WTC11 (cell line): ENCODE results near the gene ATP1B3. TPM values are rescaled to one million over a fixed set of nuclear protein-coding genes. Genes with fewer than 3 reads are reported as not detected.

Experiments
- ATAC-seq: fragments of 200-7000 bp; cut with Tn5 transposase; 2 replicates; pipeline ENCODE4 v1.10.0; 2021; ENCODE audit warnings: mild to moderate bottlenecking, moderate library complexity
- CTCF ChIA-PET: fragments of 300-600 bp; sonication (Branson Sonifier 250); formaldehyde crosslinking; loops from one replicate; lab custom pipeline; 2021; ENCODE audit warnings: antibody characterized with exemption; lab: Charles Lee
- POLR2A ChIA-PET: fragments of 350-600 bp; sonication (Branson Sonifier 250); formaldehyde crosslinking; loops from one replicate; lab custom pipeline; 2021; ENCODE audit warnings: antibody characterized with exemption; lab: Charles Lee
- DNase-seq: peaks from one replicate; pipeline ENCODE4 v3.0.0; 2021; ENCODE audit warnings: low spot score
- H3K27ac Mint-ChIP-seq: 2 replicates; pipeline ENCODE4 v1.8.0; 2021; ENCODE audit warnings: mixed read lengths
- H3K27me3 Mint-ChIP-seq: 2 replicates; pipeline ENCODE4 v1.8.0; 2021; ENCODE audit warnings: low read depth, mild to moderate bottlenecking, moderate library complexity, mixed read lengths
- H3K36me3 Mint-ChIP-seq: 2 replicates; pipeline ENCODE4 v1.8.0; 2021; ENCODE audit warnings: mixed read lengths
- H3K4me1 Mint-ChIP-seq: 2 replicates; pipeline ENCODE4 v1.8.0; 2022; ENCODE audit warnings: mixed read lengths
- H3K4me3 Mint-ChIP-seq: 2 replicates; pipeline ENCODE4 v1.8.0; 2021; ENCODE audit warnings: mild to moderate bottlenecking, moderate library complexity, mixed read lengths
- H3K9me3 Mint-ChIP-seq: 2 replicates; pipeline ENCODE4 v1.8.0; 2021; ENCODE audit warnings: mixed read lengths
- EMX1 ChIP-seq: fragments of 250-450 bp; sonication (Bioruptor Pico); IDR thresholded peaks from 2 replicates; pipeline ENCODE4 v1.8.0; 2021; ENCODE audit warnings: mild to moderate bottlenecking
- IRF2 ChIP-seq: sonication (generic); formaldehyde crosslinking; IDR thresholded peaks from 2 replicates; pipeline ENCODE4 v1.8.0; 2022; ENCODE audit warnings: low read depth, missing genetic modification reagents, borderline replicate concordance
- MYBL2 ChIP-seq: sonication (generic); formaldehyde crosslinking; IDR thresholded peaks from 2 replicates; pipeline ENCODE4 v1.8.1; 2023; ENCODE audit warnings: mild to moderate bottlenecking, moderate library complexity, missing genetic modification reagents
- SOX15 ChIP-seq: fragments of 250-450 bp; sonication (Bioruptor Pico); IDR thresholded peaks from 2 replicates; pipeline ENCODE4 v1.9.0; 2021; ENCODE audit warnings: mild to moderate bottlenecking
- ZBTB21 ChIP-seq: sonication (generic); formaldehyde crosslinking; IDR thresholded peaks from 2 replicates; pipeline ENCODE4 v1.8.1; 2023; ENCODE audit warnings: mild to moderate bottlenecking, missing genetic modification reagents, borderline replicate concordance
- ZNF121 ChIP-seq: sonication (generic); formaldehyde crosslinking; IDR thresholded peaks from 2 replicates; pipeline ENCODE4 v1.8.0; 2023; ENCODE audit warnings: missing genetic modification reagents
- ZNF263 ChIP-seq: sonication (generic); formaldehyde crosslinking; IDR thresholded peaks from 2 replicates; pipeline ENCODE4 v1.8.1; 2022; ENCODE audit warnings: low read depth, mild to moderate bottlenecking, moderate library complexity, missing genetic modification reagents
- ZNF396 ChIP-seq: fragments of 250-450 bp; sonication (Bioruptor Pico); IDR thresholded peaks from 2 replicates; pipeline ENCODE4 v1.8.0; 2021; ENCODE audit warnings: mild to moderate bottlenecking, moderate library complexity, borderline replicate concordance
- total RNA-seq: library from RNA; stranded (reverse); gene quantifications from 3 replicates; pipeline ENCODE4 v1.2.3, GENCODE V29; 2021
- TF ChIP-seq, protein P1 (sequence below): sonication (generic); formaldehyde crosslinking; IDR thresholded peaks from 2 replicates; pipeline ENCODE4 v1.8.0; 2022; ENCODE audit warnings: mild to moderate bottlenecking, missing genetic modification reagents
- TF ChIP-seq, protein P2 (sequence below): fragments of 250-450 bp; sonication (Bioruptor Pico); IDR thresholded peaks from 2 replicates; pipeline ENCODE4 v1.9.0; 2021; ENCODE audit warnings: mild to moderate bottlenecking
- TF ChIP-seq, protein P3 (sequence below): sonication (generic); formaldehyde crosslinking; IDR thresholded peaks from 2 replicates; pipeline ENCODE4 v1.8.0; 2023; ENCODE audit warnings: mild to moderate bottlenecking, missing genetic modification reagents
- TF ChIP-seq, protein P4 (sequence below): sonication (generic); formaldehyde crosslinking; IDR thresholded peaks from 2 replicates; pipeline ENCODE4 v1.8.1; 2023; ENCODE audit warnings: mild to moderate bottlenecking, moderate library complexity, missing genetic modification reagents
- TF ChIP-seq, protein P5 (sequence below): sonication (generic); formaldehyde crosslinking; IDR thresholded peaks from 2 replicates; pipeline ENCODE4 v1.8.1; 2023; ENCODE audit warnings: mild to moderate bottlenecking, missing genetic modification reagents, moderate library complexity
- TF ChIP-seq, protein P6 (sequence below): sonication (generic); formaldehyde crosslinking; IDR thresholded peaks from 2 replicates; pipeline ENCODE4 v1.8.0; 2022; ENCODE audit warnings: mild to moderate bottlenecking, missing genetic modification reagents
- TF ChIP-seq, protein P7 (sequence below): sonication (generic); formaldehyde crosslinking; IDR thresholded peaks from 2 replicates; pipeline ENCODE4 v1.8.1; 2023; ENCODE audit warnings: mild to moderate bottlenecking, missing genetic modification reagents
- TF ChIP-seq, protein P8 (sequence below): fragments of 200-600 bp; IDR thresholded peaks from 2 replicates; pipeline ENCODE4 v1.8.0; 2022; ENCODE audit warnings: antibody characterized with exemption

Gene ATP1B3
- total RNA-seq, 1 experiment from 2014 or later = 189 TPM

DNA sequence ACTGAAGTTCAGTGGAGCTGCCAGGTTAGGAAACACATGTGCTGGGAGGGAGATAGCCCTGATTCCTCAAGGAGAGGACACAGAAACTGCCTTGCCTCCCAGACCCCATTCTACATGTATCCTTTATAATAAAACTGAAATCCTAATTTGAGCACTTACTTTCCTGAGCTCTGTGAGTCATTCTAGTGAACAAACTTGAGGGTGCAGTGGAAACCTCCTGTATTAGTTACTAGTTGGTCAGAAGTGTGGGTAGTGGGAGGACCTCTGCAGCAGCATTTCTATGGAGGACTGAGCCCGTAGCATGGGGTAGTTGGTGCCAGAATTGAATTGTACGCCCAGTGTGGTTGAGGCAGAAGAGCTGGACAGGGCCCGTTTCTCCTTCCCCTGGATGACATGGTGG lies 23.9 kb downstream of the ATP1B3 start:
- POLR2A ChIA-PET = no interaction called here

DNA sequence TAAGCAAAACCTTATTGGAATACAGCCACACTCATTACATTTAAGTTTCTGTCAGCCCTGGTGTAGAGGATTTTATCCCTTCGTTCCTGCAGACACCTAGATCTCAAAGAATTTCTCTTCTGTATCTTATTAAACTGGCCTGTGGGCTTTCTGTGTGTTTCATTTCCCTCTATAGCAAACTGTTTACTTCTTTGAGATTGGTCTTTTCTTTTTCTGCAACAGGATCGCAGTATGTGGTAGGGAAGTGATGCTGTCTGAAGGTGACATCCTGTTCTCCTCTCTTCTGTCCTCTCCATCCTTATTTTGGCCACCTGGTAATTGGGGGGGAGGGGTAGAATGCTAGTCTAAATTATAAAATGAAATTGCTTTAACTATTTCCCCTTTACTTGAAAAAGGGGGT lies 25.5 kb downstream of the ATP1B3 start:
- Mint-ChIP-seq H3K4me1 (peaks cover 6% of the 10 kb centered on the region), H3K9me3 (peaks cover 34% of the 10 kb centered on the region), H3K36me3 (peaks cover 60% of the 10 kb centered on the region), H3K27ac (0 out of 2 replicates have a peak overlapping the region, but pooled peaks have one; percentile 48), H3K27me3 (peaks cover 3% of the 10 kb centered on the region; the same call in 1 of the 2 replicates), H3K4me3 (no peak overlapping the region)
- ATAC-seq (no peak), DNase-seq (no peak)
- POLR2A ChIA-PET = no interaction called here
- CTCF ChIA-PET = interaction anchor here (0.9 kb wide), 1 partner anchor 119 kb away, joined by 3 read pairs; no protein-coding TSS in a partner anchor
- TF ChIP-seq ZNF396 (no peak), ZNF263 (CRISPR knock-in tag) (no peak), ZBTB21 (CRISPR knock-in tag) (no peak), IRF2 (CRISPR knock-in tag) (no peak), ZNF121 (no peak)
- TF ChIP-seq, protein P1, sequence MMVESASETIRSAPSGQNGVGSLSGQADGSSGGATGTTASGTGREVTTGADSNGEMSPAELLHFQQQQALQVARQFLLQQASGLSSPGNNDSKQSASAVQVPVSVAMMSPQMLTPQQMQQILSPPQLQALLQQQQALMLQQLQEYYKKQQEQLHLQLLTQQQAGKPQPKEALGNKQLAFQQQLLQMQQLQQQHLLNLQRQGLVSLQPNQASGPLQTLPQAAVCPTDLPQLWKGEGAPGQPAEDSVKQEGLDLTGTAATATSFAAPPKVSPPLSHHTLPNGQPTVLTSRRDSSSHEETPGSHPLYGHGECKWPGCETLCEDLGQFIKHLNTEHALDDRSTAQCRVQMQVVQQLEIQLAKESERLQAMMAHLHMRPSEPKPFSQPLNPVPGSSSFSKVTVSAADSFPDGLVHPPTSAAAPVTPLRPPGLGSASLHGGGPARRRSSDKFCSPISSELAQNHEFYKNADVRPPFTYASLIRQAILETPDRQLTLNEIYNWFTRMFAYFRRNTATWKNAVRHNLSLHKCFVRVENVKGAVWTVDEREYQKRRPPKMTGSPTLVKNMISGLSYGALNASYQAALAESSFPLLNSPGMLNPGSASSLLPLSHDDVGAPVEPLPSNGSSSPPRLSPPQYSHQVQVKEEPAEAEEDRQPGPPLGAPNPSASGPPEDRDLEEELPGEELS = no peak
- TF ChIP-seq, protein P2, sequence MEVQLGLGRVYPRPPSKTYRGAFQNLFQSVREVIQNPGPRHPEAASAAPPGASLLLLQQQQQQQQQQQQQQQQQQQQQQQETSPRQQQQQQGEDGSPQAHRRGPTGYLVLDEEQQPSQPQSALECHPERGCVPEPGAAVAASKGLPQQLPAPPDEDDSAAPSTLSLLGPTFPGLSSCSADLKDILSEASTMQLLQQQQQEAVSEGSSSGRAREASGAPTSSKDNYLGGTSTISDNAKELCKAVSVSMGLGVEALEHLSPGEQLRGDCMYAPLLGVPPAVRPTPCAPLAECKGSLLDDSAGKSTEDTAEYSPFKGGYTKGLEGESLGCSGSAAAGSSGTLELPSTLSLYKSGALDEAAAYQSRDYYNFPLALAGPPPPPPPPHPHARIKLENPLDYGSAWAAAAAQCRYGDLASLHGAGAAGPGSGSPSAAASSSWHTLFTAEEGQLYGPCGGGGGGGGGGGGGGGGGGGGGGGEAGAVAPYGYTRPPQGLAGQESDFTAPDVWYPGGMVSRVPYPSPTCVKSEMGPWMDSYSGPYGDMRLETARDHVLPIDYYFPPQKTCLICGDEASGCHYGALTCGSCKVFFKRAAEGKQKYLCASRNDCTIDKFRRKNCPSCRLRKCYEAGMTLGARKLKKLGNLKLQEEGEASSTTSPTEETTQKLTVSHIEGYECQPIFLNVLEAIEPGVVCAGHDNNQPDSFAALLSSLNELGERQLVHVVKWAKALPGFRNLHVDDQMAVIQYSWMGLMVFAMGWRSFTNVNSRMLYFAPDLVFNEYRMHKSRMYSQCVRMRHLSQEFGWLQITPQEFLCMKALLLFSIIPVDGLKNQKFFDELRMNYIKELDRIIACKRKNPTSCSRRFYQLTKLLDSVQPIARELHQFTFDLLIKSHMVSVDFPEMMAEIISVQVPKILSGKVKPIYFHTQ (CRISPR knock-in tag) = no peak
- TF ChIP-seq, protein P3, sequence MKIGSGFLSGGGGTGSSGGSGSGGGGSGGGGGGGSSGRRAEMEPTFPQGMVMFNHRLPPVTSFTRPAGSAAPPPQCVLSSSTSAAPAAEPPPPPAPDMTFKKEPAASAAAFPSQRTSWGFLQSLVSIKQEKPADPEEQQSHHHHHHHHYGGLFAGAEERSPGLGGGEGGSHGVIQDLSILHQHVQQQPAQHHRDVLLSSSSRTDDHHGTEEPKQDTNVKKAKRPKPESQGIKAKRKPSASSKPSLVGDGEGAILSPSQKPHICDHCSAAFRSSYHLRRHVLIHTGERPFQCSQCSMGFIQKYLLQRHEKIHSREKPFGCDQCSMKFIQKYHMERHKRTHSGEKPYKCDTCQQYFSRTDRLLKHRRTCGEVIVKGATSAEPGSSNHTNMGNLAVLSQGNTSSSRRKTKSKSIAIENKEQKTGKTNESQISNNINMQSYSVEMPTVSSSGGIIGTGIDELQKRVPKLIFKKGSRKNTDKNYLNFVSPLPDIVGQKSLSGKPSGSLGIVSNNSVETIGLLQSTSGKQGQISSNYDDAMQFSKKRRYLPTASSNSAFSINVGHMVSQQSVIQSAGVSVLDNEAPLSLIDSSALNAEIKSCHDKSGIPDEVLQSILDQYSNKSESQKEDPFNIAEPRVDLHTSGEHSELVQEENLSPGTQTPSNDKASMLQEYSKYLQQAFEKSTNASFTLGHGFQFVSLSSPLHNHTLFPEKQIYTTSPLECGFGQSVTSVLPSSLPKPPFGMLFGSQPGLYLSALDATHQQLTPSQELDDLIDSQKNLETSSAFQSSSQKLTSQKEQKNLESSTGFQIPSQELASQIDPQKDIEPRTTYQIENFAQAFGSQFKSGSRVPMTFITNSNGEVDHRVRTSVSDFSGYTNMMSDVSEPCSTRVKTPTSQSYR (CRISPR knock-in tag) = no peak

More for the DNA sequence above, 23.9 kb downstream of the ATP1B3 start:
- Mint-ChIP-seq H3K9me3 (peaks cover 39% of the 10 kb centered on the region), H3K4me1 (peaks cover 6% of the 10 kb centered on the region), H3K27me3 (peaks cover 3% of the 10 kb centered on the region; the same call in 1 of the 2 replicates), H3K36me3 (peaks cover 66% of the 10 kb centered on the region), H3K4me3 (no peak overlapping the region), H3K27ac (no peak overlapping the region)
- no peak for TF ChIP-seq EMX1 (CRISPR knock-in tag)
- TF ChIP-seq, protein P4, sequence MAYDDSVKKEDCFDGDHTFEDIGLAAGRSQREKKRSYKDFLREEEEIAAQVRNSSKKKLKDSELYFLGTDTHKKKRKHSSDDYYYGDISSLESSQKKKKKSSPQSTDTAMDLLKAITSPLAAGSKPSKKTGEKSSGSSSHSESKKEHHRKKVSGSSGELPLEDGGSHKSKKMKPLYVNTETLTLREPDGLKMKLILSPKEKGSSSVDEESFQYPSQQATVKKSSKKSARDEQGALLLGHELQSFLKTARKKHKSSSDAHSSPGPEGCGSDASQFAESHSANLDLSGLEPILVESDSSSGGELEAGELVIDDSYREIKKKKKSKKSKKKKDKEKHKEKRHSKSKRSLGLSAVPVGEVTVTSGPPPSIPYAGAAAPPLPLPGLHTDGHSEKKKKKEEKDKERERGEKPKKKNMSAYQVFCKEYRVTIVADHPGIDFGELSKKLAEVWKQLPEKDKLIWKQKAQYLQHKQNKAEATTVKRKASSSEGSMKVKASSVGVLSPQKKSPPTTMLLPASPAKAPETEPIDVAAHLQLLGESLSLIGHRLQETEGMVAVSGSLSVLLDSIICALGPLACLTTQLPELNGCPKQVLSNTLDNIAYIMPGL (CRISPR knock-in tag) = no peak
- TF ChIP-seq SOX15 (CRISPR knock-in tag) = no peak
- TF ChIP-seq, protein P5, sequence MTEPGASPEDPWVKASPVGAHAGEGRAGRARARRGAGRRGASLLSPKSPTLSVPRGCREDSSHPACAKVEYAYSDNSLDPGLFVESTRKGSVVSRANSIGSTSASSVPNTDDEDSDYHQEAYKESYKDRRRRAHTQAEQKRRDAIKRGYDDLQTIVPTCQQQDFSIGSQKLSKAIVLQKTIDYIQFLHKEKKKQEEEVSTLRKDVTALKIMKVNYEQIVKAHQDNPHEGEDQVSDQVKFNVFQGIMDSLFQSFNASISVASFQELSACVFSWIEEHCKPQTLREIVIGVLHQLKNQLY (CRISPR knock-in tag) = no peak
- TF ChIP-seq, protein P6, sequence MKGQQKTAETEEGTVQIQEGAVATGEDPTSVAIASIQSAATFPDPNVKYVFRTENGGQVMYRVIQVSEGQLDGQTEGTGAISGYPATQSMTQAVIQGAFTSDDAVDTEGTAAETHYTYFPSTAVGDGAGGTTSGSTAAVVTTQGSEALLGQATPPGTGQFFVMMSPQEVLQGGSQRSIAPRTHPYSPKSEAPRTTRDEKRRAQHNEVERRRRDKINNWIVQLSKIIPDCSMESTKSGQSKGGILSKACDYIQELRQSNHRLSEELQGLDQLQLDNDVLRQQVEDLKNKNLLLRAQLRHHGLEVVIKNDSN (CRISPR knock-in tag) = no peak
- TF ChIP-seq, protein P7, sequence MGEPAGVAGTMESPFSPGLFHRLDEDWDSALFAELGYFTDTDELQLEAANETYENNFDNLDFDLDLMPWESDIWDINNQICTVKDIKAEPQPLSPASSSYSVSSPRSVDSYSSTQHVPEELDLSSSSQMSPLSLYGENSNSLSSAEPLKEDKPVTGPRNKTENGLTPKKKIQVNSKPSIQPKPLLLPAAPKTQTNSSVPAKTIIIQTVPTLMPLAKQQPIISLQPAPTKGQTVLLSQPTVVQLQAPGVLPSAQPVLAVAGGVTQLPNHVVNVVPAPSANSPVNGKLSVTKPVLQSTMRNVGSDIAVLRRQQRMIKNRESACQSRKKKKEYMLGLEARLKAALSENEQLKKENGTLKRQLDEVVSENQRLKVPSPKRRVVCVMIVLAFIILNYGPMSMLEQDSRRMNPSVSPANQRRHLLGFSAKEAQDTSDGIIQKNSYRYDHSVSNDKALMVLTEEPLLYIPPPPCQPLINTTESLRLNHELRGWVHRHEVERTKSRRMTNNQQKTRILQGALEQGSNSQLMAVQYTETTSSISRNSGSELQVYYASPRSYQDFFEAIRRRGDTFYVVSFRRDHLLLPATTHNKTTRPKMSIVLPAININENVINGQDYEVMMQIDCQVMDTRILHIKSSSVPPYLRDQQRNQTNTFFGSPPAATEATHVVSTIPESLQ (CRISPR knock-in tag) = no peak
- TF ChIP-seq MYBL2 (CRISPR knock-in tag) = no peak
- TF ChIP-seq, protein P8, sequence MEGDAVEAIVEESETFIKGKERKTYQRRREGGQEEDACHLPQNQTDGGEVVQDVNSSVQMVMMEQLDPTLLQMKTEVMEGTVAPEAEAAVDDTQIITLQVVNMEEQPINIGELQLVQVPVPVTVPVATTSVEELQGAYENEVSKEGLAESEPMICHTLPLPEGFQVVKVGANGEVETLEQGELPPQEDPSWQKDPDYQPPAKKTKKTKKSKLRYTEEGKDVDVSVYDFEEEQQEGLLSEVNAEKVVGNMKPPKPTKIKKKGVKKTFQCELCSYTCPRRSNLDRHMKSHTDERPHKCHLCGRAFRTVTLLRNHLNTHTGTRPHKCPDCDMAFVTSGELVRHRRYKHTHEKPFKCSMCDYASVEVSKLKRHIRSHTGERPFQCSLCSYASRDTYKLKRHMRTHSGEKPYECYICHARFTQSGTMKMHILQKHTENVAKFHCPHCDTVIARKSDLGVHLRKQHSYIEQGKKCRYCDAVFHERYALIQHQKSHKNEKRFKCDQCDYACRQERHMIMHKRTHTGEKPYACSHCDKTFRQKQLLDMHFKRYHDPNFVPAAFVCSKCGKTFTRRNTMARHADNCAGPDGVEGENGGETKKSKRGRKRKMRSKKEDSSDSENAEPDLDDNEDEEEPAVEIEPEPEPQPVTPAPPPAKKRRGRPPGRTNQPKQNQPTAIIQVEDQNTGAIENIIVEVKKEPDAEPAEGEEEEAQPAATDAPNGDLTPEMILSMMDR = no peak
- no peak for DNase-seq
- CTCF ChIA-PET = interaction anchor here (0.6 to 1.0 kb wide), 3 partner anchors 25 to 255 kb away, joined by 3 read pairs; no protein-coding TSS in a partner anchor
- ATAC-seq = no peak
